ENCODE results near the gene AIG1.

- TF ChIP-seq, protein P1, sequence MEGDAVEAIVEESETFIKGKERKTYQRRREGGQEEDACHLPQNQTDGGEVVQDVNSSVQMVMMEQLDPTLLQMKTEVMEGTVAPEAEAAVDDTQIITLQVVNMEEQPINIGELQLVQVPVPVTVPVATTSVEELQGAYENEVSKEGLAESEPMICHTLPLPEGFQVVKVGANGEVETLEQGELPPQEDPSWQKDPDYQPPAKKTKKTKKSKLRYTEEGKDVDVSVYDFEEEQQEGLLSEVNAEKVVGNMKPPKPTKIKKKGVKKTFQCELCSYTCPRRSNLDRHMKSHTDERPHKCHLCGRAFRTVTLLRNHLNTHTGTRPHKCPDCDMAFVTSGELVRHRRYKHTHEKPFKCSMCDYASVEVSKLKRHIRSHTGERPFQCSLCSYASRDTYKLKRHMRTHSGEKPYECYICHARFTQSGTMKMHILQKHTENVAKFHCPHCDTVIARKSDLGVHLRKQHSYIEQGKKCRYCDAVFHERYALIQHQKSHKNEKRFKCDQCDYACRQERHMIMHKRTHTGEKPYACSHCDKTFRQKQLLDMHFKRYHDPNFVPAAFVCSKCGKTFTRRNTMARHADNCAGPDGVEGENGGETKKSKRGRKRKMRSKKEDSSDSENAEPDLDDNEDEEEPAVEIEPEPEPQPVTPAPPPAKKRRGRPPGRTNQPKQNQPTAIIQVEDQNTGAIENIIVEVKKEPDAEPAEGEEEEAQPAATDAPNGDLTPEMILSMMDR (IDR thresholded peaks at IDR 0.05) = no peak
- TF ChIP-seq POLR2A (IDR thresholded peaks at IDR 0.05) = no peak
Measured at GRCh38 chr6:143177706-143178105, 117.0 kb downstream of the AIG1 start.

All from body of pancreas (tissue), 4 donors.